ENCODE data around the gene MEGF9. TPM values are rescaled to one million over a fixed set of nuclear protein-coding genes. Genes with fewer than 3 reads are reported as not detected.

MEGF9 gene
- total RNA-seq, 1 experiment from 2014 or later: 28.4 TPM

- in situ Hi-C loops (cut with HindIII; ENCODE audit: low pct_unique_long_range_greater_than_20kb, low sequenced_read_pairs): no loop called here
- DNase-seq (ENCODE audit: low read depth): no peak
Observed at GRCh38 chr9:120735415-120736126, 21.3 kb upstream of the MEGF9 start.

- in situ Hi-C loops (cut with HindIII; ENCODE audit: low pct_unique_long_range_greater_than_20kb, low sequenced_read_pairs): no loop called here
- DNase-seq (ENCODE audit: low read depth): no peak
Observed at GRCh38 chr9:120734607-120735410, 20.5 kb upstream of the MEGF9 start.

DNA sequence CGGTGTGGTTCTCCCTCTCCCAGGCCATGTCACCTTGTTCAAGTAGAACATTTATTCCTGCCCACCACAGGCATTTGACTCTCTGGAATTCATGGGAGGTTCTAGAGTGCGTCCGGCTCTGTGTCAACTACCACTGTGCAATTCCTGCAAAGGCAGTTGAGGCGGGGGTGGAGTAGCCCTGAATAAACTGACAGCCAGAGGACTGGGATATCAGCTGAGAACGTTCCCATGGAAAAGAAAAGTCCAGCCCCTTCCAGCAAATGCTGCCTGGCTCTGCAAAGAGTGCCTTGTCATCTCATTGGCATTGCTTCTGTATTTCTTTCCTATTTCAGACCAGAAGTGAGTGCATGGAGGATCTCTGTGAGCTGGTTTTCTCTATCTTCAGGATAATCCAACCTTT, 18.9 kb upstream of the MEGF9 start:
- peak; percentile 49 for DNase-seq (ENCODE audit: low read depth)

GRCh38 chr9:120730654-120731514, 16.6 kb upstream of the MEGF9 start:
- peak; percentile 96 for DNase-seq (ENCODE audit: low read depth)
- in situ Hi-C loops (cut with HindIII; ENCODE audit: low pct_unique_long_range_greater_than_20kb, low sequenced_read_pairs): no loop called here

More for the DNA sequence above, 18.9 kb upstream of the MEGF9 start:
- in situ Hi-C loops (cut with HindIII; ENCODE audit: low pct_unique_long_range_greater_than_20kb, low sequenced_read_pairs): no loop called here

- no peak for DNase-seq (ENCODE audit: low read depth)
- in situ Hi-C loops (cut with HindIII; ENCODE audit: low pct_unique_long_range_greater_than_20kb, low sequenced_read_pairs): no loop called here
Observed at GRCh38 chr9:120729791-120730241, 15.5 kb upstream of the MEGF9 start.

- in situ Hi-C loops (cut with HindIII; ENCODE audit: low pct_unique_long_range_greater_than_20kb, low sequenced_read_pairs): no loop called here
- no peak for DNase-seq (ENCODE audit: low read depth)
Observed at GRCh38 chr9:120726484-120726883, 12.2 kb upstream of the MEGF9 start.

DNA sequence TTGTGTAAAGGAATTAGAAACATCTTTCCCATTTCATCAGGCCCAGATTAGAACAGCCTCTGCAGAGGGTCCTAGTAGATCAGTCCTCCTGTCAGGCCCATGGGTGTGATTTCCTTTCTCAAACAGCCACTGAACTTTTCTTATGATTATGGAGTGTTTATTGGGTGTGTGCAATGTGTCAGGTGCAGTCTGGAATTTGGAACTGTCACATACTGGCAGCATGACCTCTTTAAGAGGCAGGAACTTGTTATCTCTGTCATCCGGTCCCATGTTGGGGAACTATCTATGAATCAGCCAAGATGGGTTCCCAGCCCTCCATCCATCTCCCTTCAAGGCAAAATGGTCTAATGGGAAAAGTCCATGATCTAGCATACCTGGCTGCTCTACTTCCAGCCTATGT, 11.6 kb upstream of the MEGF9 start:
- DNase-seq (ENCODE audit: low read depth): no peak
- in situ Hi-C loops (cut with HindIII; ENCODE audit: low pct_unique_long_range_greater_than_20kb, low sequenced_read_pairs): no loop called here

GRCh38 chr9:120724757-120725400, 10.6 kb upstream of the MEGF9 start:
- in situ Hi-C loops (cut with HindIII; ENCODE audit: low pct_unique_long_range_greater_than_20kb, low sequenced_read_pairs): no loop called here
- no peak for DNase-seq (ENCODE audit: low read depth)

DNA sequence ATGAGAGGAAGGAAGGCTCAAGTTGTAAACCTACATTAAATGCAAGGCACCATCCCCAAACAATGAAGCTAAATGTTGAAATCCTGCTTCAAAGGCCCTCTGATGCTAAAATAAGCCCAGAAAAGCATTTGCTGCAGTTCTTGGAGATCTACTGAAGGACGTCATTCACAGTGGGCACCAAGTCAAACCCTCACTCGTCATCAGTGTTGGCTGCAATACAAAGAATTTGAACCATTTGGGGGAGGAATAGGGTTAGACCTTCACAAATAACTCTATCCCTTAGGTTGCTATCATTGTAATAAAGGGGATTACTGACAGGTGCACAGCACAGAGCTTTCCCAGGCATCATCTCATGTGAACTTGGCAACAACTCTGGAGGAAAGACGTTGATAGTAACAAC, 9.3 kb upstream of the MEGF9 start:
- in situ Hi-C loops (cut with HindIII; ENCODE audit: low pct_unique_long_range_greater_than_20kb, low sequenced_read_pairs): no loop called here
- no peak for DNase-seq (ENCODE audit: low read depth)

DNA sequence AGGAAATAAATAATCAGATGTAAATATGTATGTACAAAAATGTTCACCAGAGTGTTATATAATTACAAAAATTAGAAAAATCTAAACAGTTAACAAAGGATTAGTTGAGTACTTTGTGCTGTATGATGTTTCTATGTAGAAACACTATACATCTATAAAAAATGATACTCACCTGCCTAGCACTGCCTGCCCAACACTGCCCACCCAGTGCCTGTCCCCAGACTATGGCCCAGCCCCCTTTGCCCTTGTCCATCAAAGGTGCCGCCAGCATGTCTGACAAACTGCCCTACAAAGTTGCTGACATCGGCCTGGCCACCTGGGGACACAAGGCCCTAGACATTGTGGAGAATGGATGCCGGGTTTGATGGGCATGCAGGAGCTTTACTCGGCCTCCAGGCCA, 6.1 kb upstream of the MEGF9 start:
- in situ Hi-C loops (cut with HindIII; ENCODE audit: low pct_unique_long_range_greater_than_20kb, low sequenced_read_pairs): no loop called here
- DNase-seq (ENCODE audit: low read depth): no peak

DNA sequence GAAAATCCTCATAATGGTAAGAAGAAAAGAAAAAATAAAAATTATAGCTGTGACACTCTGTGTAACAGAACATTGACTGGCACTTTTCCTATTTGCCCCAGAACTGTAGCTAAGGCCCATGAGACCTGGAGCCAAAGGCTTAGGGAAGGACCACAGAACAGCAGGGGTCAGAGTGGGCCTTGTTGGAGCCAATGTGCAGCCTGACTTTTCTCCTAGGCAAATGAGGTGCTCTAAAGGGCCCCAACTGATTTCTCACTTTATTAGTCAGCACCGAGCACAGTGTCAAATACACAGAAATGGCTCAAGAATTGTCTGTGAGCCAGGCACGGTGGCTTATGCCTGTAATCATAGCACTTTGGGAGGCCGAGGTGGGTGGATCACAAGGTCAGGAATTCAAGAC, 4.0 kb upstream of the MEGF9 start:
- in situ Hi-C loops (cut with HindIII; ENCODE audit: low pct_unique_long_range_greater_than_20kb, low sequenced_read_pairs): no loop called here
- DNase-seq (ENCODE audit: low read depth): no peak

GRCh38 chr9:120717176-120717575, 2.9 kb upstream of the MEGF9 start:
- in situ Hi-C loops (cut with HindIII; ENCODE audit: low pct_unique_long_range_greater_than_20kb, low sequenced_read_pairs): no loop called here
- DNase-seq (ENCODE audit: low read depth): no peak

GRCh38 chr9:120716483-120716882, 2.2 kb upstream of the MEGF9 start:
- DNase-seq (ENCODE audit: low read depth): no peak
- in situ Hi-C loops (cut with HindIII; ENCODE audit: low pct_unique_long_range_greater_than_20kb, low sequenced_read_pairs): no loop called here

DNA sequence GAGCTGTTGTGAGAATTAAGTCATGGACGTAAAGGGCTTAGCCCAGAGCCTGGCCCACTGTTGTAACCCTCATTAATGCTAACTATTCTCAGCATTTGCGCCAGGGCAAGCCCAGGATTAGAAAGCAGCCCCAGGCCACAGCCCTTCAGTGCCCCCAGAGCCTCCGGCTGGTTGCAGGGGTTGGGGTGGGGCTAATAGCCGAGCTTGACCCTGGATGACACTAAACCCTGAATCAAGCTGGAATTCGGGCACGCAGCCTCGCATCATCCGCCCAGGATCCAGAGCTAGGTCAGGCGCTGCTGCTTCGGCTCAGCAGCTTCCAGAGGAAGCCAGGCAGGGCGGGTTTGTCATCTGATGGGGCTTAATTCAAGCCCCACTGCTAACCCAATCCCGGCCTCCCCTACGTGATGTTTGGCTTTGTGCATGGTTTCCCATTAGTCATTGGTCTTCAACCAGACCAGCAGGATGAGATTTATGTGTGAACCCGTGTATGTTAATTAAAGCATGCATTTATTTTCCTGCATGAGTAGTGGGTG, 1.2 kb upstream of the MEGF9 start:
- in situ Hi-C loops (cut with HindIII; ENCODE audit: low pct_unique_long_range_greater_than_20kb, low sequenced_read_pairs): no loop called here
- peak; percentile 93 for DNase-seq (ENCODE audit: low read depth)

DNA sequence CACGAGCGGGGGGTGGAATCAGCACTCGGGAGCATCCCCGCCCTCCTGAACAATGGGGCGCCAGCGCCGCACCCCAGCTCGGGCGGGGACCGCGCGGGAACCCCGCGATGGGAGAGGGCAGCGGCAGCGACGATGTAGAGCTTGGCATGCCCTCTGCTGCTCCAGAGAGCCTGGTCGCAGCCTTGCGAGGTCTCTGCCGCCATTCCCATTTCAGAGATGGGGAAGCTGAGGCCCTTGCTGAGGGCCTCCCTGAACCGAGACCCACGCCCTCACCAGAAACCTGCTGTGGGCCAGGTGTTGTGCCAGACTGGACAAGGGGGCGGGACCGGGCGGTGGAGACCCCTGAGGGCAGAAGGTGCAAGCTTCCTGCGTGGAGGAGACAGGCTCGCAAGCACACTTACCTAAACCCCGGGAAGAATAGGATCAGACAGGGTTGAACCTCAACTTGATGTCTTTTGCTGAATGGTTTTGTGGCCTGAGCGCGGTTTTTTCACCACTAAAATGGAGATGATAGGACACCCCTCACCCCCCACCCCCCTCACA, 647 bp upstream of the MEGF9 start:
- in situ Hi-C loops (cut with HindIII; ENCODE audit: low pct_unique_long_range_greater_than_20kb, low sequenced_read_pairs): no loop called here
- DNase-seq (ENCODE audit: low read depth): no peak

DNA sequence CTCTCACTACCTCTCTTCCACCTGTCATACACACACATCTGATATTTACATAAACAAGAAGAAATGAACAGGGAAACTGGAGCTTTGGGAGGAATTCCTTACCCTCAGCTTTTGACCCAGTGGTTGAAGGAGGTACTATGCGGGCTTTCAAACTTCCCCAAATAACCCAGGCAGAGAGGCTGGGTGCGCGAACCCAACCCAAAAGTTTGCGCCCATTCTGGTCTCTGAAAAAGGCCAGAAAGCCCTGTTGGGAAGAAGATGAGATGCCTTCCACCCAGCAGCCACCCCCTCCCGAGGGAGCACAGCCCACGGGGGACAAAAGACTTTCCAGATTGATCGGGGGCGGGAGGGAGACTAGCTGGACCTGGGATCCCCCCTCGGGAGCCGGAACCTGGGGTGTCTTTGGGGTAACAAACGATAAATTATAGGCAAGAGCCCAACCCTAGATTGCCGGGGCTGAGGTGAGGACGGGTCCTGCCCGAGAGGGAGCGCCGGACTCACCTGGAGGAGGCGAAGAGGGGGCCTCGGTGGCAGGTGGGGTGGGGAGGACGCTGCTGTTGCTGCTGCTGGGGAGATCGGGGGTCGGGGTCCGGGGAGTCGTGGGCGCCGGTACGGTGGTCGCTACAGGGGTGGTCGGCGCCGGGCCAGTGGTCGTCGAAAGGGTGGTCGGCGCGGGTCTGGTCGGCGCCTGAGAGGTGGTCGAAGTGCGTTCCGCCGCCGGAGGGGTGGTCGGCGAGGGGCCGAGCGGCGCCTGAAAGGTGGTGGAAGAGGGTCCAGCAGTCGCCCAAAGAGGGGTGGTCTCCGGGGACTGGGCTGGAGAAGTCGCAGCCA, 798 bp downstream of the MEGF9 start:
- in situ Hi-C loops (cut with HindIII; ENCODE audit: low pct_unique_long_range_greater_than_20kb, low sequenced_read_pairs): no loop called here
- DNase-seq (ENCODE audit: low read depth): no peak

DNA sequence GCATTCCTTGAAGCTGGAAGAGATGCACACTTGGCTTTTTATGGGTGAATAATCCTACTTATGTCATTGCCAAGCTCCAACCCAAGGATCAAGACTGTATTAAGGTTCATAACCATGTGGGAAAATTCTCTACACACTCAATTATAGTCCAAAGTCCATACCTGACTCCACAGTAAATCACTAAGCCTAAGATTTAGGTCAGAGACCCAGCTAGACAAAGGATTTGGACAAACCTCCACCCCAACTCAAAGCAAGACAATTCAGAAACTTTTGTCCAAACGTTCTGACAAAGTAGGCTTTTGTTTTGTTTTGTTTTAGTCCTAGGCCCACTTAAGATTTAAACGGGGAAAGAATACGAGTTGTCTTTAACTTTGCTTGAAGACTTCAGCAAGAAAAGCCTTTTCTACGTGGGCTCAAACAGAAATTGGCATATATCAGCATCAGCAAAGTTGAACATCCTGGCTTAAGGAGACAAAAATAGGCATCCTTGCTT, 1.7 kb downstream of the MEGF9 start:
- peak; percentile 43 for DNase-seq (ENCODE audit: low read depth)
- in situ Hi-C loops (cut with HindIII; ENCODE audit: low pct_unique_long_range_greater_than_20kb, low sequenced_read_pairs): no loop called here
